ENCODE data around the gene CHCHD3.

Gene CHCHD3

DNA sequence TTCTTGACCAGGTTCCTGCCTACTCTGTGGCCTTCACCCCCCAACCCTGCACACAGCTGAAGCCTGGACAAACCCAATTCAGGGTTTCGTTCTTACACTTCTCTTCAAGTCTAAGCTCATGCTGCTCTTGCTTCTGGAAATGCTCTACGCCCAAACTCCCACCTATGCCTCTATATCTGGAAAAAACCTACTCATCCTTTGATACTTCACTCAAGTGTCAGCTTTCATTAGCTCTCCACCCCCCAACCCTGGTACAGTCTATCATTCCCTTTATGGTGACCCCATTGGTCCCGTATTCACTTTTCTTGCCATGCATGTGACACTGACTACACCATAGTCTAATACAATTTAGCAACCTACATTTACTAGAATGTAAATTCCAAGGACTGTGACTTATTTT is 284.7 kb downstream of the CHCHD3 start:
- no peak for DNase-seq

DNA sequence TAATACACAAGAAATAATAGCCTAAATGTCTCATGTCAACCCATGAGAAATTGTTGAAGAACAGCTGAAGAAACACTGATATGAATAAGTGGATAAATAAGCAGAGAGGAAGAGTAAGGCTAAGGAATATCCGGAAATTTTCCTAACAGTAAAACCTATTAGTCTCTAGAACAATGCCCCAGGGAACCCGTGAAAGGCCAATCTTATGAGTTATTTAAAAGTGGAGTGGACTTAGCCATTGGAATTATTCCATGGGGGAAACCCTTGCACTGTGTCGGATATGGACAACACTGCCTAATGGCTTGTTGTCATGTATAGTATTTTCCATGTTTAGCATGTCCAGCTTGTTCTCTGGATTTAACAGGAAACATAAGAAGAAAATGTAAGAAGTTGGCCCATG is 288.4 kb downstream of the CHCHD3 start:
- no peak for DNase-seq

DNA sequence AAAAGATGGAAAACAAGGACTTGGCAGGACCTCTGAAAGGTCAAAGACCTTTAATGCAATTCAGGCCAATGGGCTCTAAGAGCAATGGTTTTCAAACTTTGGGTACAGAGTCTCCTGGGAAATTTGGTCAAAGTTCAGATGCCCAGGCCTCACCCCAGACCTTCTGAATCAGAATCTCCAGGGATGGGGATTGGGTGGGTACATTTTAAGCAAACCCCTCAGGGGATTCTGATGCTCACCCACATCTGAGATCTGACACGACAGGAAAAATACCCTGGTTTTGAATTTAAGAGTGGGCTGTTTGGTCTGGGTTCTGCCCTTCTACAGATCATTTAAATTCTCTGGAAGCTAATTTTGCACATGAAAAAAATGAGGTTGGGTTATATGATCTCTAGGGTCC is 290.9 kb downstream of the CHCHD3 start:
- no peak for DNase-seq

DNA sequence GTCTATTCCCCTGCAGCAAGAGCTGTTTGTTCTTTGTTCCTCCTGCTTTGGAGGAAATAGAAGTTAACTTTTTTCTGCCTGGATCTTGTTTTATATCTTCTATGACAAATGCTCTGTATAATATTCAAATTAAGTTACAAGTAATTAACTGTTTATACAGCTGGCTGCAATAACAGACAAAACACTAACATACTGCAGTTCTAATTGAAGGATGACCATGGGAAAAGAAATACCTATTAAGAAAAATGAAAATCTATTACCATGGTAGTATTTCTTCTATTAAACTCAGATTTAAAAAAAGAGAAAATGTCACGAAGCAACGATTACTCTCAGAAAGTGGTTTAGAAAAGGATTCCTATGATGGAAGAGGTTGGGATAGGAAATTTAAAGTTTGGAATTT is 291.8 kb downstream of the CHCHD3 start:
- no peak for DNase-seq

DNA sequence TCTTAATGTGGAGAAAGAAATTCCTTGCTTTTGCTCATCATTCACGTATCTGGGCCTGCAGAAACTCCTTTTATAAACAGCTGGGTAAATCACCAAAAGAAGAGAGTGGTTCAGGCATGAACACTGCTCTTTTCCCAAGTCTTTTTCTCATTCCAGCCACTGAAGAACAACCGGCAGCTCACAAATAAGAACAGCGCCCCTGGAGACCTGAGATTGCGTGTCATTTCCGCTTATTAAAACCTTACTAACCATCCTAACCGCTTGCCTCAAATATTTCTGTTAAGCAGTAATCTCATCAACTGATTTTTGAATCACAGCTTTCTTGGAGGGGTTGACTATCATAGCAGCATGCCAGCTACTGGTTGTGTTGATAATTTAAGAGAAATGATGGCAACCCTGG is 292.6 kb downstream of the CHCHD3 start:
- DNase-seq: no peak

DNA sequence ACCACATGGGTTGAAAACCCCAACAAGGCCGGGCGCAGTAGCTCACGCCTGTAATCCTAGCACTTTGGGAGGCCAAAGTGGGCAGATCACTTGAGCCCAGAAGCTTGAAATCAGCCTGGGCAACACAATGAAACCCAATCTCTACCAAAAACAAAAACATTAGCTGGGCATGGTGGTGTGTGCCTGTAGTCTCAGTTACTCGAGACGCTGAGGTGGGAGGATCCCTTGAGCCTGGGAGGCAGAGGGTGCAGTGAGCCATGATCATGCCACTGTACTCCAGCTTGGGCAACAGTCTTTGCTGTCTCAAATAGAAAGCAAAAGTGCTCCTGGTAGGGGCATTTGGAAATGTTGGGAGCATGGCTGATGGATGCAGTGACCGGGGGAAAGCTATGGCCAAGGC is 296.0 kb downstream of the CHCHD3 start:
- DNase-seq: no peak

DNA sequence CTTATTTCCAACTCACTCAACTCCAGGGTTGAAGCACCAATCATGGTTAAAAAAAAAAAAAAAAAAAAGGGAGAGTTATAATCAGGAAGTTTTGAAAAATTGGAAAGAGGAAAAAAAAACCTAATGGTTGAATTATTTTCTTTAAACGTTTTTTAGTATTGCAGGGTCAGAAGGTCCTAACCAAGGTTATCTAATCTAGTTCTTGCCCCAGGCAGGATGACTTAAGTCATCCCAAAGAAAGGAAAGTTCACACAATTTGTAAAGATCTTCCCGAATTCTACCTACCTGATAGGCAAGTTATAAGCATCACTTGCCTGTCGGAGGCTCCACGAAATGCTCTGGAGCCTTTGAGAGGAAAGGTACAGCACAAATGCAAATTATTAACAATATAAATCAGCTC is 297.5 kb downstream of the CHCHD3 start:
- no peak for DNase-seq

DNA sequence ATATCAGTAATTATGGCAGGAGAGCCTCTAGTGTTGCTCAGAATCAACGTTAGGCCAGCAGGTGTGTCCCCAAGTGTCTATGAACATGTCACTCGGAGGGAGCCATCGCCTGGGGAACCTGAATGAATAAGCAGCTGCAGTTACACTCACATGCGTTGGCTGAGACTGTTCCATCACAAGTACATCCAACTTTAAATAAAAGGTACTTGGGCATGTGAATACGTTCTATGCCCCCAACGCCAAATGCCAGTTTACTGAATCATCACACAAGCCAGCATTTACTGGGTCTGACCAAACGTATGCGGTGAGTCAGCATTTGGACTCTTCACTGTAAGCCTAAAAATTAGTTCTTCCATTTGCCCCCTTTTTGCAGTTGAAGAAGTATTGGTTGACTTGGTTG is 298.1 kb downstream of the CHCHD3 start:
- no peak for DNase-seq

DNA sequence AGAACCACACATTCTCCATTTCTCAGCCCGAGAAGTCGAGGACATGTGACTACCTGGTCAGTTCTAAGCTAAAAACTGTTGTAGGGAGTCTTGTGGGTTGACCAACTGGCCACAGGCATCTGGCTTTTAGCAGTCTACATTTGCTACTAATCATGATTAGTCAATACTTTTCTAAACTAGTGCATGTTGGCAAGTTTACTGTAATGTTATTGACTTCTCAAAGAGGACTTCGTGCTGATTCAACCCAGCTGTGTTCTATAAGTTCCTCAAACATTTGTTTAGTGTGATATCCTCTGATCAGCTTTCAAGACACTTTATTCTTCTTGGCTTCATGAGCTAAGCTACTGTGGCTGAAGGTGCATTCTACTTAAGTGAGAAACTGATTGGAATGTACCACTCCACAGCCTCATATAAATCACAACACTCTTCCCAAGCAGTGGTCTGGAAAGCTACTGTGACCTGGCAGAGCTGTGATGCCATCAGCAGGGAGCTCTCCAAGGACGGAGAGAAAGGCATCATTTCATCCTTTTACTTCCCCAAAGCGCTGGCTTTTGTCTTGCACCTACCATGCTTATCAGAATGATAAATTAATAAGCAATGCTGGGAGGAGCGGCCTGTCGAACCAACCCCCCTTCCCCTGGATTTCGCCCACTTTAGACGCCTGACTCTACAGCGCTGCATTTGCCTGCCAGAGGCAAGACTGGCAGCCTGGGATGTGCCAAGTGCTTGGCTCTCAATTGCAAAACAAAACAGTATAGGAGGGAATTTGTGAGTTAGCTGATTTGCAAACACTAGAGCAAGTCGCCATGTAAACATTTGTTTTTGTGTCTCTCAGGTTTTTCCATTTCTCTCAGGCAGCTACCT is 298.9 kb downstream of the CHCHD3 start:
- no peak for DNase-seq

DNA sequence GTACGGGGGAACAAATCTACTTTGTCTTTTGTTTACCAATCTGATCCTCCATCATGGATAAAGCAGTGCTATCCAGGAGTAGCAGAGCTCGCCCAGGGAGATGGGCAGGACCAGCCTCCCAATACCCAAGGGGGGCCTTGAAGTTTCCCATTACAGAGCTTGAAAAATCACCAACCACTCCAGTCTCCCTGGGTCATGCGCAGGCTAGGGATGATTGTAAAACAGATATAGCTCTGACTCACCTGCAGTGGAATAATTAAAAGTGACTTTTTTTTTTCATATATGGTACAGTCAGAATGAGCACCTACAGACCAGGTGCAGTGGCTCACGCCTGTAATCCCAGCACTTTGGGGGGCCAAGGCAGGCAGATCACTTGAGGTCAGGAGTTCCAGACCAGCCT is 301.1 kb downstream of the CHCHD3 start:
- no peak for DNase-seq

DNA sequence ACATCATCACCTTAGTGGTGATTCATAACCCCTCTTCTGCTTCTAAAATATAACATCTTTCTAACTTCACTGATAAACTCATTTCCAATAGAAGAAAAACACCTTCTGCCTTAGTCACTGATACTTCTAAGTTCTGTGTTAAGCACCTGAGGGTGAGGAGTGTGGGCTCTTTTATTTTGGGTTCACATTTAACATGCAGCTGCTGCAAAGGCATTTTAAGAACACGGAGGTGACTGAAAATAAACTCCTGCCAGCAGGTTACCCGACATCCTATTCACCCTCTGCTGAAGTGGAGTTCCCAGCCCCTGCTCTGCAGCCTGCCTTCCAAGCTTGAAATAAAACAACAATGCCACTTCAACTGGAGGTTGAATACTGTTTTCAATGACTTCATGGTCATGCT is 302.7 kb downstream of the CHCHD3 start:
- no peak for DNase-seq

DNA sequence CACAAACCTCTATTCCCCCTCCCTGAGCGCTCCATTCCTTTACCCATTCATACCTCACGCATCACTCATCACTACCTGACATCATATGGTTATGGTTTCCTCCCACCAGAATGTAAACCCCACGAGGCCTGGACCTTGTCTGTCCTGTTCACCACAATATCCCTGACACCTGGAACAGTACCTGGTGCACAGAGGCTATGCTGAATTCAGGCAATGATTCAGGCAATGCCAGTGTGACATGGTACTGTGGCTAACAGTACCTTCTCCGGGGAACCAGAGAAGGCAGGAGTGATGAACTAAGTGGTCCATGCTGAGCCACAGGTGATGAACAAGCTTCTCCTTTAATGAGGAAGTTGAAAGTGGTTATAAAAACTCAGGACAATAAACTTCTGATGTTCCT is 303.1 kb downstream of the CHCHD3 start:
- DNase-seq: no peak

DNA sequence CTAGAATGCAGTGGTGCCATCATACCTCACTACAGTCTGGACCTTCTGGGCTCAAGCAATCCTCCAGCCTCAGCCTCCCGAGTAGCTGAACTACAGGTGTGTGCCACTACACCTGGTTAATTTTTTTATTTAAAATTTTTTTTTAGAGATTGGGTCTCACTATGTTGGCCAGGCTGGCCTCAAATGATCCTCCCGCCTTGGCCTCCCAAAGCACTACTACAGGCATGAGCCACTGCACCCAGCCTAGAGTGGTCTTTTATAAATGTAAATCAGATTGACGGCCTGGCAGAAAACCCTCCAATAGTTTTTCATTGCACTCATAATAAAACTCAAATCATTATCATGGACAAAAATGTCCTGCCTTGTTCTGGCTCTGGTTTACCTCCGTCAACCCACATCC is 303.9 kb downstream of the CHCHD3 start:
- no peak for DNase-seq

DNA sequence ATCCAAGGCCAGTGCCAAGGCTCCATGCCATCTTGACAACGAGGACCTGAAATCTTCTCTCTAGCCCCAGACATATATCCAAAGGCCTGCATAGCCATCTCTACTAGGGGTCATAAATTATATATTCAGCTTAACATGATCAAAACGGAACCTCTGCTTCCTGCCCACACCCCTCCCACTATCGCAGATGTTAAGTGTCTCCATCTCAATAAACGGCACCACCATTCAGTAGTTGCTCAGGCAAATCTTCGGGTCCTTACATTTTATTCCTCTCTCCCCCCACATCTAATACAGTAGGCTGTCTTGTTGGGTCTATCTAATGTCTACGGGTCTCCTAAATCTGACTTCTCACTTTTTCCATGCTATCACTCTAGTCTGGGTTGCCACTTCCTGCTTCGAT is 304.5 kb downstream of the CHCHD3 start:
- no peak for DNase-seq

DNA sequence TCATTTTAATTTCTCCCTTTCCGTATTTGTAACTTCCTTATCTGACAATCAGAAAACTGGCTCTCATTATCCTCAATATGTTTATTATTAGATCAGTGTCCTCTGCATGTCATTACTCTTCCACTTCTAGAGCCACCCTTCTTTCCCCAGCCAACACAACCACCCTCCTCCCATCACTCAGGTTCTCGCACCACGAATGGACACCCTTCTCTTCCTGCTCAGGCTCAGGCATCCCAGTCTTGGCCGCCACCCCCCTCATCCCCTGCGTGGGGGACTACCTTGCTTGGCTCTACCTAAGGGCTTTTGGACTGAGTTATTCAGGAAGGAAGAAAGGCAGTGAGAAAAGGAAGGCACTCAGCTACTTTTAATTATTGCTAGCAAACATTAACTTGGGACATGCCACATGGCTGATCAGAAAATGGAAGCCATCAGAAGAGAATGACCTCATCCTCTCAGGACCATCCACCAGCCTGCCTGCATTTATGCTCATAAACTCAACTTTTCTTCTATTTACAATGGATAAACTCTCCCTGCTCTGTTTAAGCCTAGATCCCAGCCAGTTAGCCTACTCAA is 305.8 kb downstream of the CHCHD3 start:
- DNase-seq: no peak

DNA sequence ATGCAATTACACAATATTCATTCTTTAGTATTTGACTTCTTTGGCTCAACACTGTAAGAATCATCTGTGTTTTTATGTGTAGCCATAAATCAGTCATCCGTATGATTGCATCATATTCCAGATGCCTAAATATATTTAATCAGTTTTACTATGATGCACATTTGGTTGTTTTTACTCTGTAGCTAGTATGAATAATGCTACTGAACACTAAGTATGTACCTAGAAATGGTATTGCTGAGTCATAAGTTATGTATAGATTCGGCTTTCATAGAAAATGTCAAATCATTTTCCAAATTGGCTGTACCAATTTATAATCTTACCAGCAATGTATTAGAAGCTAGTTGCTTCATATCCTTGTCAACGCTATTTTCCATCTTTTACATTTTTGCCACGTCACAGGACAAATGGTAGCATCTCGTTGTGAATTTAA is 308.3 kb downstream of the CHCHD3 start:
- DNase-seq: no peak

DNA sequence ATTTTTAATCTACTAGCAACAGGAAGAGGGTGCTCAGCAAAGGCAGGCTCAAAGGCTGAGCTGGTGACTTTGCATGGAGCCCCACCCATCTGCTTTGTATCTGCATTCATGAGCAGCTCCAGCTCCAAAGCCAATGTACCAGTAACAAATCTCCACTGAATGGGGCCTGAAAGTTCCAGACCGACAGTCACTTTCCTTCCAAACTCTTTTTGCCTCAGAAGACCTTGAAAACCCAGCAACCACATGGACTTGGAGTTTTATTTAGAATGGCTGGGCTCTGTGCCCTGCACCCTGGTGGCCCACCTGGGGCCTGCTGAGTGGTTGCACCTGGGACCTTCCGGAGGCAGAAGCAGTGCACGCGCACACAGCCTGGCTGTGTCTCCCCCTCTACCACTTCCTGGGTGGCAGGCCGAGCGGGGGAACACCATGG is 310.6 kb downstream of the CHCHD3 start:
- peak; percentile 21 for DNase-seq

DNA sequence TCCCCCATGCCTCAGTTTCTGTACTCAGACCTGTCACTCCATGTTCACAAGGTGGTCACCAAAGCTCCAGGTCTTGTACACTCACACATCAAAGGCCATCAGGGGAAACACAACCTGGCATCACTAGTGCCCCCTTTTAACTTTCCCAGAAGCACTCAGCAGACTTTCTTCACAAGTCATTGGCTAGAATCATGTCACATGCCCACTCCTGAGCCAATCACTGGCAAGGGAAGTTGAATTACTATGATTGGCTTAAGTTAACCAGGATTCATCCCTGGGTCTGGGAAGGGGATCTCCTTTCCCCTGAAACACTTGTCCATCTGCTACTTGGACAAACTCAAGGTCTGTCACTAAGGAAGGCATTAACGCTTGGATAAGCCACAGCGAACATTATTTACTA is 311.8 kb downstream of the CHCHD3 start:
- DNase-seq: no peak

DNA sequence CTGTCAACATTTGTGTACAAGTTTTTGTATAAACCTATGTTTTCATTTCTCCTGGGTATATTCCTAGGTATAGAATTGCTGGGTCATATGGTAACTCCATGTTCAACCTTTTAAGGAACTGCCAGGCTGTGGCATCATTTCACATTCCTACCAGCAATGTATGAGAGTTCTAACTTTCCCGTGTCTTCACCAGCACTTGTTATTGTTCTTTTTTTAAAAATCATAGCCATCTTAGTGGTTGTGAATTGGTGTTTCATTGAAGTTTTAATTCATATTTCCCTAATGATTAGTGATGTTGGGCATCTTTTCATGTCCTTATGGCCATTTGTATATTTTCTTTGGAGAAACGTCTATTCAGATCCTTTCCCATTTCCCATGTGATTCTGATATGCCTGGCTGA is 312.6 kb downstream of the CHCHD3 start:
- no peak for DNase-seq

DNA sequence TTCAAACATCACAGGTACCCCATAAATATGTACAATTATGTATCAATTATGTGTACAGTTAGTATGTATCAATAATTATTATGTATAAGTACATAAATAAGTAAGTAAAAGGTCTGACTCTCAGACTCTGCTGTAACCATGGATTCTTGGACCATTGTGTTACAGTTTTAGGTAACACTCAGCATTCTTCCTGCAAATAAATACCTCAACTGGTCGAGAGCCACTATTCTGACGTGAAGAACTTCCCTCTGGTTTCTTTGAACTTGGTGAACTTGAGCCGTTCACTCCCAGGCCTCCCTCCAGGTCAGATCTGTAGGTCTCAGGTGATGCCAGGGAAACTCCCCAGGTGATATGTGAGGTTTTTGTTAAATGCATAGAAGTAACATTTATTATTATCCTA is 313.8 kb downstream of the CHCHD3 start:
- DNase-seq: no peak

DNA sequence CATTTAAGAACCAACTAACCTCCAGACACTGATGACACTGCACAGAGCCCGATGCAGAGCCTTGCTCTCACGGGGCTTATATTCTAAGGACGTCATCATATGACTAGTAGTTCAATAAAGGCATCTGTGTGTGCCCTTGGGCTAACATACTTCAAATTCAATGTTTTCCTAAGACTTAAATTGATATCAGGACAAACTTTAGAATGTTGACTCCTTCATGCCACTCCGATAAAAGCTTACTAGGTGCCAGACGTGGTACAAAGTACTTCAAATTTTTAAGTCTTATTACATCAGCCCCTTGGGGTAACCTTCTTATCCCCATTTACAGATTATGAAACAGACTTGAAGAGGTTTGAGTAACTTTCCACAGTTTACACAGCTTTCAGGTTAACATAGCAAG is 314.5 kb downstream of the CHCHD3 start:
- DNase-seq: no peak

DNA sequence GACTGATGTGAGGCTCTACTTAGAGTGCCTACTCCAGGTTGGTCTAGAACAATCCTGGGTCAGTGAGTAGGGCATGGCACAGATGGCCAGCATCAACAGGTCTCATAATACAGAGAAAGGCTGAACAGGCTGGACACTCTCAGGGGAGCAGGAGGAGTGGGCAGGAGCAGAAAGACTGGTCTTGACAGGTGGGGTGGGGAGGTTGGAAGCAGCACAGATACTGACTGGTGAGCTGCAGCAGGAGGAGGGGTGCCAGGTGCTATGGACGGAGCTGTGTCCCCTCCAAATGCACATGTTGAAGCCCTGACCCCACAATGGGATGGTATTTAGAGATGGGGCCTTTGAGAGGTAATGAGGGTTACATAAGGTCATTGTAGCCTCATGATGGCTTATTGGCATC is 315.2 kb downstream of the CHCHD3 start:
- DNase-seq: no peak

DNA sequence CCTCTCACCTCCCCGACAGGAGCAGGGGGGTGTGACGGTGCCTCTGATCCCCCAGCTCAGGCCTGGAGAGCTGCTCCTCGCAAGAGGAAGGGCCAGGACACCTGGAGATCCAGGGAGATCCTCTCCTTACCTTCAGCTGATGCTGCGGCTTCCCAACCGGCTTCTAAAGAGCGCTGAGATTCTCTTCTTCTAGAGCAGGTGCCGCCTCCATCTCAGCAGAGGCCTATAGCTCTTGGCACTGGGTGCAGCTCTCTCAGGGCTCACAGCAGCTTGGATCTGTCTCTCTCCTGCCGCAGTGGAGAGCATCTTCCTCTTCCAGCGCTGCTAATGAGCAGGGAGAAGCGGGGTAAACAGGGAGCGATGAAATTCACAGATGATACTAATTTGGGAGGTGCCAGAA is 316.0 kb downstream of the CHCHD3 start:
- DNase-seq: no peak

DNA sequence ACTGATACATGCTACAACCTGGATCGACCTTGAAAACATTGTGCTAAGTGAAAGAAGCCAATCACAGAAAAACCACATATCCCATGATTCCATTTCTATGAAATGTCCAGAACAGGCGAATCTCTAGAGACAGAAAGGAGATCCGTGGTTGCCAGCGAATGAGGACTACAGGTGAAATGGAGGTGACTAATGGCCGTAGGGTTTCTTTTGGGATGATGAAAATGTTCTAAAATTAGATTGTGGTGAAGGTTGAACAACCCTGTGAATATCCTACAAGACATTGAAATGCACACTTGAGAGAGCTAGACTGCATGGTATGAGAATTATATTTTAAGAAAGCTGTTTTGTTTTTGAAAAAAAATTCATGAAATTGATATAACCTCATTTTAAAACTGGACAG is 317.1 kb downstream of the CHCHD3 start:
- no peak for DNase-seq

DNA sequence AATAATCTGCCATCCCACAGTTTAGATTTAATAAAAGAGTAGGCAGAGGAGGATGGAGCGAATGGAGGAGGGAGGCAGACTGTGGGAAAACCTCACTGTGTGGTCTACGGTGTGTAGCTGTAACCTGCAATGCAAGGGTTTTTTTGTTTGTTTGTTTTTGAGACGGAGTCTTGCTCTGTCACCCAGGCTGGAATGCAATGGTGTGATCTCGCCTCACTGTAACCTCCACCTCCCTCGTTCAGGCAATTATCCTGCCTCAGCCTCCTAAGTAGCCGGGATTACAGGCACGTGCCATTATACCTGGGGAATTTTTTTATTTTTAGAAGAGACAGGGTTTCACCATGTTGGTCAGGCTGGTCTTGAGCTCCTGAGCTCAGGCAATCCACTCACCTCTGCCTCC is 321.0 kb downstream of the CHCHD3 start:
- DNase-seq: no peak
